Uterus (tissue), 4 donors: Measurements from ENCODE around the gene HSPBP1. TPM values are rescaled to one million over a fixed set of nuclear protein-coding genes. Genes with fewer than 3 reads are reported as not detected.

Source experiments
- DNase-seq, 2 donors: peaks; one replicate each; pipeline ENCODE4 v3.0.0-alpha.2; 2019 to 2020
- H3K27ac ChIP-seq, 2 donors: fragments of 200-600 bp; sonication (generic); 1 replicate in 1 of 2; 2 replicates in 1 of 2; pipeline ENCODE4 v1.5.1; 2016 to 2018
- H3K27me3 ChIP-seq, 2 donors: fragments of 200-600 bp; sonication (generic); one replicate each; pipeline ENCODE4 v1.5.1; 2018 to 2019; ENCODE audit warnings: control low read depth in 1 of 2
- H3K36me3 ChIP-seq, 2 donors: fragments of 200-600 bp; sonication (generic); one replicate each; pipeline ENCODE4 v1.5.1; 2019; ENCODE audit warnings: control low read depth in 1 of 2
- H3K4me1 ChIP-seq, 2 donors: fragments of 200-600 bp; sonication (generic); one replicate each; pipeline ENCODE4 v1.5.1; 2018 to 2019; ENCODE audit warnings: control low read depth in 1 of 2
- H3K4me3 ChIP-seq, 2 donors: fragments of 200-600 bp; sonication (generic); 1 replicate in 1 of 2; 2 replicates in 1 of 2; pipeline ENCODE4 v1.5.1; 2018 to 2019; ENCODE audit warnings: mild to moderate bottlenecking in 1 of 2
- H3K9me3 ChIP-seq, 2 donors: fragments of 200-600 bp; sonication (generic); one replicate each; pipeline ENCODE4 v1.5.1; 2019; ENCODE audit warnings: control low read depth in 1 of 2
- CTCF ChIP-seq, 4 experiments: fragments of 200-600 bp in 2 of 4; fragments of 450-650 bp in 2 of 4; sonication (generic) in 2 of 4; IDR thresholded peaks; one replicate each; pipeline ENCODE4 v1.5.1; 2016 to 2019; ENCODE audit warnings: antibody characterized with exemption in 4 of 4, mild to moderate bottlenecking in 2 of 4, moderate library complexity in 1 of 4
- POLR2A ChIP-seq, 2 donors: fragments of 450-650 bp; IDR thresholded peaks; one replicate each; pipeline ENCODE4 v1.6.1; 2016; ENCODE audit warnings: antibody characterized with exemption in 2 of 2, mild to moderate bottlenecking in 1 of 2, moderate library complexity in 1 of 2
- intact Hi-C: fragments of 100-400 bp; cut with DNase I; formaldehyde crosslinking; loops from one replicate; pipeline ENCODE4 v1.15.1; 2023; ENCODE audit warnings: low total_unique reads
- total RNA-seq, 4 donors: library from RNA; depleted of rRNA in 3 of 4; stranded (reverse); fragments of >200 nt in 3 of 4; gene quantifications; one replicate each; pipeline versions ENCODE4 v1.1.0 to v1.2.4, GENCODE V29; 2014 to 2023
- donor health status: DM: yes; HTN: yes; CAD: no.

Gene HSPBP1
- total RNA-seq, 4 donors from 2014 or later: 1.3 to 37.4 (median 25.6) TPM

GRCh38 chr19:55230780-55231179, 49.1 kb downstream of the HSPBP1 start:
- no peaks in the 10 kb centered on the region for H3K27me3 ChIP-seq
- intact Hi-C loops: no loop called here
- no peak for DNase-seq

GRCh38 chr19:55230329-55230728, 49.6 kb downstream of the HSPBP1 start:
- intact Hi-C loops: no loop called here
- H3K36me3 ChIP-seq: no peaks in the 10 kb centered on the region
- TF ChIP-seq POLR2A (IDR thresholded peaks at IDR 0.05) (no peak), CTCF (IDR thresholded peaks at IDR 0.05) (no peak)

More at GRCh38 chr19:55230780-55231179, 49.1 kb downstream of the HSPBP1 start:
- TF ChIP-seq POLR2A (IDR thresholded peaks at IDR 0.05): no peak
- TF ChIP-seq CTCF (IDR thresholded peaks at IDR 0.05): no peak
- H3K9me3 ChIP-seq: no peaks in the 10 kb centered on the region
- H3K4me3 ChIP-seq: no peak overlapping the region
- H3K36me3 ChIP-seq: no peaks in the 10 kb centered on the region
- no peaks in the 10 kb centered on the region for H3K4me1 ChIP-seq
- no peak overlapping the region for H3K27ac ChIP-seq

GRCh38 chr19:55229789-55230182, 50.1 kb downstream of the HSPBP1 start:
- Histone ChIP-seq H3K9me3 (no peaks in the 10 kb centered on the region), H3K36me3 (no peaks in the 10 kb centered on the region), H3K4me3 (no peak overlapping the region), H3K4me1 (no peaks in the 10 kb centered on the region), H3K27me3 (no peaks in the 10 kb centered on the region), H3K27ac (no peak overlapping the region)
- TF ChIP-seq POLR2A (IDR thresholded peaks at IDR 0.05) (no peak), CTCF (IDR thresholded peaks at IDR 0.05) (no peak)
- DNase-seq: no peak
- intact Hi-C loops: no loop called here

More at GRCh38 chr19:55230329-55230728, 49.6 kb downstream of the HSPBP1 start:
- H3K9me3 ChIP-seq: no peaks in the 10 kb centered on the region
- H3K27me3 ChIP-seq: no peaks in the 10 kb centered on the region
- H3K27ac ChIP-seq: no peak overlapping the region
- no peak for DNase-seq
- H3K4me3 ChIP-seq: no peak overlapping the region
- H3K4me1 ChIP-seq: no peaks in the 10 kb centered on the region

GRCh38 chr19:55229145-55229788, 50.6 kb downstream of the HSPBP1 start:
- intact Hi-C loops: no loop called here
- H3K4me3 ChIP-seq: no peak overlapping the region
- no peak for DNase-seq
- no peaks in the 10 kb centered on the region for H3K4me1 ChIP-seq
- no peak overlapping the region for H3K27ac ChIP-seq
- TF ChIP-seq POLR2A (IDR thresholded peaks at IDR 0.05) (no peak), CTCF (IDR thresholded peaks at IDR 0.05) (no peak)
- H3K27me3 ChIP-seq: no peaks in the 10 kb centered on the region
- no peaks in the 10 kb centered on the region for H3K36me3 ChIP-seq
- H3K9me3 ChIP-seq: no peaks in the 10 kb centered on the region

- H3K4me1 ChIP-seq: no peaks in the 10 kb centered on the region
- H3K27ac ChIP-seq: no peak within 1 kb of the TSS
- DNase-seq: no peak
- no peak within 1 kb of the TSS for H3K4me3 ChIP-seq
- H3K9me3 ChIP-seq: no peaks in the 10 kb centered on the region
- TF ChIP-seq CTCF (IDR thresholded peaks at IDR 0.05) (no peak), POLR2A (IDR thresholded peaks at IDR 0.05) (no peak)
- no peaks in the 10 kb centered on the region for H3K27me3 ChIP-seq
- no peaks in the 10 kb centered on the region for H3K36me3 ChIP-seq
- intact Hi-C loops: no loop called here
These were observed 51.4 kb downstream of the HSPBP1 start, which contains the start of gene TMEM86B for GRCh38 chr19:55228403-55229031. TSS of gene TMEM86B (minus strand) at chr19:55228763. CDS start at chr19:55228741, 22 bp downstream.
